AG04450 (cell line): ENCODE data around the gene DNTT. TPM values are rescaled to one million over a fixed set of nuclear protein-coding genes. Genes with fewer than 3 reads are reported as not detected.
A peak's percentile ranks its signal among the peaks of the same experiment; 100 is the strongest.

Source experiments
- CTCF ChIA-PET: fragments of 300-600, 350-600 bp; formaldehyde crosslinking; extraction: SDS; loops from one replicate; lab custom pipeline; 2022; ENCODE audit warnings: antibody characterized with exemption, inconsistent platforms; lab: Charles Lee
- POLR2A ChIA-PET: fragments of 350-600 bp; formaldehyde crosslinking; extraction: SDS; loops from one replicate; lab custom pipeline; 2021; ENCODE audit warnings: antibody characterized with exemption, inconsistent platforms; lab: Yijun Ruan, JAX
- DNase-seq: peaks from one replicate; pipeline ENCODE4 v3.0.0-alpha.2; 2011; ENCODE audit warnings: low read depth, low spot score
- H3K27ac ChIP-seq: one replicate; pipeline ENCODE4 v1.5.1; 2012; ENCODE audit warnings: low read depth, low read length, control low read depth
- H3K27me3 ChIP-seq: one replicate; pipeline ENCODE4 v1.6.0; 2012; ENCODE audit warnings: low read length; ENCODE audit not compliant: control insufficient read depth, insufficient read depth
- H3K4me3 ChIP-seq: 2 replicates; pipeline ENCODE4 v1.5.1; 2011; ENCODE audit warnings: mild to moderate bottlenecking, low read depth, low read length, control low read depth
- H3K9me3 ChIP-seq: 2 replicates; pipeline ENCODE4 v1.5.1; 2012; ENCODE audit warnings: low read length; ENCODE audit not compliant: control insufficient read depth, insufficient read depth
- polyA plus RNA-seq: library from polyadenylated mRNA; depleted of rRNA; stranded (reverse); fragments of >200 nt; gene quantifications from 2 replicates; pipeline ENCODE4 v1.2.3, GENCODE V29; 2011
- TF ChIP-seq, protein P1 (sequence below): IDR thresholded peaks from 2 replicates; pipeline ENCODE4 v1.5.1; 2011; ENCODE audit warnings: low read depth, low read length, control low read depth, inconsistent platforms

Gene DNTT
- polyA plus RNA-seq, 1 experiment: not detected

- POLR2A ChIA-PET: no interaction called here
Observed at GRCh38 chr10:96288151-96288621, 16.0 kb upstream of the DNTT start.

GRCh38 chr10:96289218-96289910 lies 14.9 kb upstream of the DNTT start:
- ChIA-PET POLR2A (no interaction called here), CTCF (no interaction called here)
- no peak for DNase-seq
- Histone ChIP-seq H3K4me3 (no peak overlapping the region), H3K27me3 (peaks cover 3% of the 10 kb centered on the region), H3K27ac (no peak overlapping the region), H3K9me3 (no peaks in the 10 kb centered on the region)
- TF ChIP-seq, protein P1, sequence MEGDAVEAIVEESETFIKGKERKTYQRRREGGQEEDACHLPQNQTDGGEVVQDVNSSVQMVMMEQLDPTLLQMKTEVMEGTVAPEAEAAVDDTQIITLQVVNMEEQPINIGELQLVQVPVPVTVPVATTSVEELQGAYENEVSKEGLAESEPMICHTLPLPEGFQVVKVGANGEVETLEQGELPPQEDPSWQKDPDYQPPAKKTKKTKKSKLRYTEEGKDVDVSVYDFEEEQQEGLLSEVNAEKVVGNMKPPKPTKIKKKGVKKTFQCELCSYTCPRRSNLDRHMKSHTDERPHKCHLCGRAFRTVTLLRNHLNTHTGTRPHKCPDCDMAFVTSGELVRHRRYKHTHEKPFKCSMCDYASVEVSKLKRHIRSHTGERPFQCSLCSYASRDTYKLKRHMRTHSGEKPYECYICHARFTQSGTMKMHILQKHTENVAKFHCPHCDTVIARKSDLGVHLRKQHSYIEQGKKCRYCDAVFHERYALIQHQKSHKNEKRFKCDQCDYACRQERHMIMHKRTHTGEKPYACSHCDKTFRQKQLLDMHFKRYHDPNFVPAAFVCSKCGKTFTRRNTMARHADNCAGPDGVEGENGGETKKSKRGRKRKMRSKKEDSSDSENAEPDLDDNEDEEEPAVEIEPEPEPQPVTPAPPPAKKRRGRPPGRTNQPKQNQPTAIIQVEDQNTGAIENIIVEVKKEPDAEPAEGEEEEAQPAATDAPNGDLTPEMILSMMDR: no peak

More at GRCh38 chr10:96288151-96288621, 16.0 kb upstream of the DNTT start:
- TF ChIP-seq, protein P1: no peak
- Histone ChIP-seq H3K27ac (no peak overlapping the region), H3K9me3 (no peaks in the 10 kb centered on the region), H3K4me3 (no peak overlapping the region), H3K27me3 (no peaks in the 10 kb centered on the region)
- no peak for DNase-seq
- CTCF ChIA-PET: interaction anchor here (1.5 kb wide), 1 partner anchor 271 kb away, joined by 9 read pairs; no protein-coding TSS in a partner anchor

GRCh38 chr10:96290368-96291133 lies 13.7 kb upstream of the DNTT start:
- Histone ChIP-seq H3K27ac (no peak overlapping the region), H3K4me3 (no peak overlapping the region), H3K9me3 (no peaks in the 10 kb centered on the region), H3K27me3 (peaks cover 3% of the 10 kb centered on the region)
- ChIA-PET CTCF (interaction anchor here (0.7 to 6.8 kb wide), 4 partner anchors 49 to 597 kb away, joined by 5 to 93 read pairs (median 10); partner anchors contain the start of gene TCTN3), POLR2A (no interaction called here)
- no peak for DNase-seq
- TF ChIP-seq, protein P1: no peak

DNA sequence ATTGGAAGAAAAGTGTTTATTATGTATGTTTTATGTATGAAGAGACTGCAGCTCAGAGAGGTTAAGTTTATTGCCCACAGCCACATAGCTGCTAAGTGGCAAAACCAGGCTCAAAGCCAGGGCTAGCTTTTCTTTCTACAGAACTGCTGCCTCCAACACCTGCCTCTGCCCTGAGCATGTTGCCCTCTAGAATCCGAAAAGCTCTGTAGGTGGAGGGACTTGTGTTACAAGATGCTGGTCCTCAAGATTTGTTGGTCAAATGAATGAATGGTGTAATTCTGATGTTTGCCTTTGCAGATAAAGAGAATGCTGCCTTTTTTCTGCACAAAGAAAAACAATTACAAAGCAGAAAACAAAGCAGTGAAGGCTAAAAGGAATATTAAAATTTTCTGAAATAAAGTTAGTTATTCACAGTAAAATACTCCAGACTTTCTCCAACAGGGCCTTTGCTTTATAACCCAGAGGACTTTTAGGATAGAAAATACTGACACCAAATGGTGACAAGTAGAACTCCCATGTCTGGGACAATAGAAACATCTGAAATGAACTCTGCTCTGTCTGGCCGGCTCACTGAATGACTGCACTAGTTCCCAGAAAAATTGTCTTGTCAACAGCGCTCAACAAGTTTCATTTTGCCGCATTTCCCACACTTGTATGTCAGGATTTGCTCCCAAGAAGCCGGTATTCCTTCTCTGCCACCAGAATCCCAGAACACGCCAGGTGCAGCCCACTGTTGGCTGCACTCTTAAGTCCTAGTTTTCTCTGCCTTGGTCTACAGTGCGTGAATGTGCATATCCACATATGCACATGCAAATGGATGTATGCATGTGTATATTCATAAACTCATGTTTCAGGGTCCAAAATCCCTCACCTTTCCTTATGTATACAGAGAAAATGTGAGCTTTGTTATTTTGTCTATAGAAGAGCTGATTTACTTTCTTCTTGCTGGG lies 11.0 kb upstream of the DNTT start:
- H3K27ac ChIP-seq: no peak overlapping the region
- ChIA-PET CTCF (interaction anchor here (0.5 to 6.8 kb wide), 9 partner anchors 11 to 599 kb away, joined by 3 to 93 read pairs (median 4); partner anchors contain the start of genes BLNK and TCTN3), POLR2A (no interaction called here)
- H3K27me3 ChIP-seq: peaks cover 3% of the 10 kb centered on the region
- H3K4me3 ChIP-seq: no peak overlapping the region
- peak; percentile 1 for DNase-seq
- no peaks in the 10 kb centered on the region for H3K9me3 ChIP-seq
- TF ChIP-seq, protein P1: peak; percentile 54
